Endometrial microvascular endothelial cells (primary cell): Measurements from ENCODE around the gene C1QTNF1. TPM values are rescaled to one million over a fixed set of nuclear protein-coding genes. Genes with fewer than 3 reads are reported as not detected.
"Not testable (repeated sequence)": the region's sequence is repeated elsewhere in the genome, so short reads cannot be mapped to it uniquely, and the experiment has no call there.

Experiments used
- in situ Hi-C: cut with HindIII; loops from 2 replicates; pipeline ENCODE4 v1.10.0; 2017; ENCODE audit warnings: low sequenced_read_pairs, low pct_unique_long_range_greater_than_20kb; ENCODE audit errors: inconsistent ontology term
- total RNA-seq: library from RNA; depleted of rRNA; stranded (reverse); fragments of >200 nt; gene quantifications from one replicate; pipeline ENCODE4 v1.2.3, GENCODE V29; 2015; ENCODE audit errors: inconsistent ontology term

C1QTNF1 gene
- total RNA-seq, 1 donor from 2014 or later = 3.9 TPM

GRCh38 chr17:79017546-79018369, 6.2 kb upstream of the C1QTNF1 start:
- in situ Hi-C loops = no loop called here

GRCh38 chr17:79018370-79018695, 5.6 kb upstream of the C1QTNF1 start:
- in situ Hi-C loops = no loop called here

GRCh38 chr17:79019261-79019631, 4.7 kb upstream of the C1QTNF1 start:
- in situ Hi-C loops = no loop called here

- in situ Hi-C loops = no loop called here
These were observed 4.1 kb upstream of the C1QTNF1 start for GRCh38 chr17:79019632-79020584.

- in situ Hi-C loops = no loop called here
These were observed 3.2 kb upstream of the C1QTNF1 start for GRCh38 chr17:79020631-79021301.

- in situ Hi-C loops = not testable (repeated sequence)
These were observed 2.0 kb upstream of the C1QTNF1 start for GRCh38 chr17:79021929-79022328.

- in situ Hi-C loops = no loop called here
These were observed 1.4 kb upstream of the C1QTNF1 start for GRCh38 chr17:79022507-79022991.

- in situ Hi-C loops = no loop called here
These were observed 726 bp upstream of the C1QTNF1 start for GRCh38 chr17:79023180-79023705.

GRCh38 chr17:79024901-79025737, 1.1 kb downstream of the C1QTNF1 start:
- in situ Hi-C loops = no loop called here

- in situ Hi-C loops = no loop called here
These were observed 2.7 kb downstream of the C1QTNF1 start for GRCh38 chr17:79026376-79027273.

GRCh38 chr17:79027274-79027924, 3.4 kb downstream of the C1QTNF1 start:
- in situ Hi-C loops = no loop called here

GRCh38 chr17:79027925-79028491, 4.0 kb downstream of the C1QTNF1 start:
- in situ Hi-C loops = no loop called here

GRCh38 chr17:79028496-79029326, 4.7 kb downstream of the C1QTNF1 start:
- in situ Hi-C loops = no loop called here

- in situ Hi-C loops = no loop called here
These were observed 5.5 kb downstream of the C1QTNF1 start for GRCh38 chr17:79029327-79030009.

GRCh38 chr17:79030636-79031035, 6.7 kb downstream of the C1QTNF1 start:
- in situ Hi-C loops = not testable (repeated sequence)
